Measurements from ENCODE around the gene ZNF19. TPM values are rescaled to one million over a fixed set of nuclear protein-coding genes. Genes with fewer than 3 reads are reported as not detected.
A peak's percentile ranks its signal among the peaks of the same experiment; 100 is the strongest.

The ZNF19 gene
- polyA plus RNA-seq, 2 of the 4 experiments (the other 2 are of a cell fraction) = 2.4 to 3.9 TPM

GRCh38 chr16:71513302-71513701 lies 24.2 kb upstream of the ZNF19 start:
- CTCF ChIA-PET = interaction anchor here (1.1 to 2.2 kb wide), 3 partner anchors 11 to 101 kb away, joined by 3 to 8 read pairs (median 4); no protein-coding TSS in a partner anchor
- ATAC-seq (no peak), FAIRE-seq (no peak), DNase-seq (ENCODE audit: low read depth in 1 of 2, low spot score in 1 of 2) (no peak)
- H3K4me1 ChIP-seq = no peaks in the 10 kb centered on the region
- POLR2A ChIA-PET = no interaction called here
- no peak overlapping the region for H3K4me3 ChIP-seq
- H3K4me2 ChIP-seq = no peak overlapping the region
- H3K27ac ChIP-seq = no peak overlapping the region
- no peaks in the 10 kb centered on the region for H3K9me3 ChIP-seq
- TF ChIP-seq POLR2AphosphoS2 (conservative IDR thresholded peaks at IDR 0.05; ENCODE audit: low read length) (no peak), ZNF302 (CRISPR knock-in tag; IDR thresholded peaks at IDR 0.05) (no peak), ELK1 (IDR thresholded peaks at IDR 0.05; ENCODE audit: low read depth, low read length) (no peak), MAX (IDR thresholded peaks at IDR 0.05) (no peak), ESRRA (IDR thresholded peaks at IDR 0.05; ENCODE audit: borderline replicate concordance, low read length) (no peak), MAZ (IDR thresholded peaks at IDR 0.05; ENCODE audit: borderline replicate concordance, low read depth, low read length) (no peak), SMC3 (IDR thresholded peaks at IDR 0.05) (no peak)
- TF ChIP-seq, protein P1, sequence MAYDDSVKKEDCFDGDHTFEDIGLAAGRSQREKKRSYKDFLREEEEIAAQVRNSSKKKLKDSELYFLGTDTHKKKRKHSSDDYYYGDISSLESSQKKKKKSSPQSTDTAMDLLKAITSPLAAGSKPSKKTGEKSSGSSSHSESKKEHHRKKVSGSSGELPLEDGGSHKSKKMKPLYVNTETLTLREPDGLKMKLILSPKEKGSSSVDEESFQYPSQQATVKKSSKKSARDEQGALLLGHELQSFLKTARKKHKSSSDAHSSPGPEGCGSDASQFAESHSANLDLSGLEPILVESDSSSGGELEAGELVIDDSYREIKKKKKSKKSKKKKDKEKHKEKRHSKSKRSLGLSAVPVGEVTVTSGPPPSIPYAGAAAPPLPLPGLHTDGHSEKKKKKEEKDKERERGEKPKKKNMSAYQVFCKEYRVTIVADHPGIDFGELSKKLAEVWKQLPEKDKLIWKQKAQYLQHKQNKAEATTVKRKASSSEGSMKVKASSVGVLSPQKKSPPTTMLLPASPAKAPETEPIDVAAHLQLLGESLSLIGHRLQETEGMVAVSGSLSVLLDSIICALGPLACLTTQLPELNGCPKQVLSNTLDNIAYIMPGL (CRISPR knock-in tag; IDR thresholded peaks at IDR 0.05; ENCODE audit: borderline replicate concordance) = no peak
- WGBS (ENCODE audit: missing lambda C conversion rate) = 66% methylated on average over 1 of the region's 1 CpG

GRCh38 chr16:71507061-71507460 lies 17.9 kb upstream of the ZNF19 start:
- FAIRE-seq (no peak), DNase-seq (ENCODE audit: low read depth in 1 of 2, low spot score in 1 of 2) (no peak), ATAC-seq (no peak)

DNA sequence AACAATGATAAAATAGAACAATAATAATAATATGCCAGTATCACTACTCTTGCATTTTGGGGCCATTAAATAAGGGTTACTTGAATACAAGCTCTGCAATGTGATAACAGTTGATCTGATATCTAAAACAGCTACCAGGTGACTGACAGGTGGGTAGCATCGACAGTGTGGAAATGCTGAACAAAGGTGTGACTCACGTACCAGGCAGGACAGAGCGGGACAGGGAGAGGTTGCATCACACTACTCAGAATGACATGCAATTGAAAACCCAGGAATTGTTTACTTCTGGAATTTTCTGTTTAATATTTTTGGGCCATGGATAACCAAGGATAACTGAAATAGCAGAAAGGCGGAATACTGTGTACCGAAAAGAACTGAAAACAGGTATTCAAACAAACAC lies 15.8 kb upstream of the ZNF19 start:
- H3K4me3 ChIP-seq = no peak overlapping the region
- H3K4me1 ChIP-seq = peaks cover 7% of the 10 kb centered on the region; the same call in 1 of the 3 replicates
- no peak; a peak in 1 of 6 replicates for ATAC-seq
- no peaks in the 10 kb centered on the region for H3K9me3 ChIP-seq
- DNase-seq (ENCODE audit: low read depth in 1 of 2, low spot score in 1 of 2) = no peak
- FAIRE-seq = no peak
- peak overlapping the region; percentile 10; the same call in 1 of the 3 replicates for H3K4me2 ChIP-seq
- ChIA-PET POLR2A (no interaction called here), CTCF (no interaction called here)
- 48% methylated on average over 5 of the region's 5 CpGs for WGBS (ENCODE audit: missing lambda C conversion rate)
- no peak overlapping the region; a peak in 1 of 6 replicates for H3K27ac ChIP-seq
- TF ChIP-seq SMC3 (IDR thresholded peaks at IDR 0.05) (no peak), ATOH8 (CRISPR knock-in tag; IDR thresholded peaks at IDR 0.05; ENCODE audit: low read depth) (no peak), ZSCAN20 (CRISPR knock-in tag; IDR thresholded peaks at IDR 0.05) (no peak), CHD2 (IDR thresholded peaks at IDR 0.05; ENCODE audit: low read length, partially characterized antibody) (no peak), ZC3H11A (IDR thresholded peaks at IDR 0.05) (no peak), BHLHE40 (IDR thresholded peaks at IDR 0.05; ENCODE audit: low read depth, low read length) (no peak), JUN (IDR thresholded peaks at IDR 0.05) (no peak), RFX5 (IDR thresholded peaks at IDR 0.05) (no peak), RAD21 (conservative IDR thresholded peaks at IDR 0.05 in 1 of 2, IDR thresholded peaks at IDR 0.05 in 1 of 2) (no peak), CBX8 (IDR thresholded peaks at IDR 0.05) (no peak), CBX2 (IDR thresholded peaks at IDR 0.05; ENCODE audit: borderline replicate concordance, low read depth) (no peak), HEYL (CRISPR knock-in tag; IDR thresholded peaks at IDR 0.05) (no peak), EHMT2 (IDR thresholded peaks at IDR 0.05; ENCODE audit: low read depth) (no peak), MYC (IDR thresholded peaks at IDR 0.05; ENCODE audit: borderline replicate concordance, low read length) (no peak), RNF2 (IDR thresholded peaks at IDR 0.05; ENCODE audit: borderline replicate concordance, low read depth) (no peak)
- TF ChIP-seq, protein P2, sequence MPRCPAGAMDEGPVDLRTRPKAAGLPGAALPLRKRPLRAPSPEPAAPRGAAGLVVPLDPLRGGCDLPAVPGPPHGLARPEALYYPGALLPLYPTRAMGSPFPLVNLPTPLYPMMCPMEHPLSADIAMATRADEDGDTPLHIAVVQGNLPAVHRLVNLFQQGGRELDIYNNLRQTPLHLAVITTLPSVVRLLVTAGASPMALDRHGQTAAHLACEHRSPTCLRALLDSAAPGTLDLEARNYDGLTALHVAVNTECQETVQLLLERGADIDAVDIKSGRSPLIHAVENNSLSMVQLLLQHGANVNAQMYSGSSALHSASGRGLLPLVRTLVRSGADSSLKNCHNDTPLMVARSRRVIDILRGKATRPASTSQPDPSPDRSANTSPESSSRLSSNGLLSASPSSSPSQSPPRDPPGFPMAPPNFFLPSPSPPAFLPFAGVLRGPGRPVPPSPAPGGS (IDR thresholded peaks at IDR 0.05) = no peak

More at GRCh38 chr16:71507061-71507460, 17.9 kb upstream of the ZNF19 start:
- H3K4me1 ChIP-seq = peaks cover 7% of the 10 kb centered on the region; the same call in 1 of the 3 replicates
- H3K4me2 ChIP-seq = no peak overlapping the region
- H3K4me3 ChIP-seq = no peak overlapping the region
- TF ChIP-seq NFE2L2 (conservative IDR thresholded peaks at IDR 0.05; ENCODE audit: low read length) (0 out of 2 replicates have a peak, but pooled peaks have one; percentile 34), MAX (IDR thresholded peaks at IDR 0.05) (no peak)
- TF ChIP-seq, protein P3, sequence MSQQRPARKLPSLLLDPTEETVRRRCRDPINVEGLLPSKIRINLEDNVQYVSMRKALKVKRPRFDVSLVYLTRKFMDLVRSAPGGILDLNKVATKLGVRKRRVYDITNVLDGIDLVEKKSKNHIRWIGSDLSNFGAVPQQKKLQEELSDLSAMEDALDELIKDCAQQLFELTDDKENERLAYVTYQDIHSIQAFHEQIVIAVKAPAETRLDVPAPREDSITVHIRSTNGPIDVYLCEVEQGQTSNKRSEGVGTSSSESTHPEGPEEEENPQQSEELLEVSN (IDR thresholded peaks at IDR 0.05; ENCODE audit: borderline replicate concordance, low read depth) = no peak
- H3K27ac ChIP-seq = no peak overlapping the region
- POLR2A ChIA-PET = no interaction called here
- CTCF ChIA-PET = no interaction called here
- H3K9me3 ChIP-seq = no peaks in the 10 kb centered on the region
- WGBS (ENCODE audit: missing lambda C conversion rate) = 7% methylated on average over 1 of the region's 1 CpG
